GM18508 (cell line): ENCODE results near the gene PKNOX2.

Source experiments
- ATAC-seq: cut with Tn5 transposase; IDR thresholded peaks from one replicate; pipeline ENCODE4 v1.9.1; 2021; ENCODE audit warnings: moderate number of reproducible peaks; ENCODE audit not compliant: insufficient read depth, unreplicated experiment

The PKNOX2 gene

DNA sequence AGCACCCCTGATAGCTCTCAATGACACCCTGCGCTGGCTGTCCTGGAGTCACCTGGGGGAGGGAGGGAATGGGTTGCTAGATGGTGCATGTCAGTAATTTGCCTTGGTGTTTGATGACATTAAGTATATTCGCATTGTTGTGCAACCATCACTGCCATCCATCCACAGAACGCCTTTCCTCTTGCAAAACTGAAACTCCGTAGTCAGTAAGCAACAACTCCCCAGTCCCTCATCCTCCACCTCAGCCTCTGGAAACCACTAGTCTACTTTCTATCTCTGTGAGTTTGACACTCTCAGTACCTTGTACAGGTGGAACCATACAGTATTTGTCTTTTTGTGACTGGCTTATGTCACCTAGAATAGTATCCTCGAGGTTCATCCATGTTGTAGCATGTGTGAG is 62.6 kb downstream of the PKNOX2 start:
- ATAC-seq = no peak

DNA sequence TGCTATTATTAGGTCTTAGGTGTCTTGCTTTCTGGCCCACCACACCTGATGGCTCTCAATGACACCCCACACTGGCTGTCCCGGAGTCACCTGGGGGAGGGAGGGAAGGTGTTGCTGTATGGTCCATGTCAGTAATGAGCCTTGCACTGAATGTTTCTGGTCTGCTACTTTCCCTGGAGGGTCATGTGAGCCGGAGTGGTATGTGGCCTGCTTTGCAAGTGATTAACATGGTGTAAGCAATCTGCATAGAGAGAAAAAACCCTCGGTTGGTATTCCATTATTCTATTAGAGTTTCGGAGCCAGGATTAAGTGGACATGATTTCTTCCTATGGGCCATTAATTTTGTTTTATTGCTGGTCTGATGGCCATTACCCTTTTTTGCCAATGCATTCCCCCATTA is 63.9 kb downstream of the PKNOX2 start:
- ATAC-seq = no peak

DNA sequence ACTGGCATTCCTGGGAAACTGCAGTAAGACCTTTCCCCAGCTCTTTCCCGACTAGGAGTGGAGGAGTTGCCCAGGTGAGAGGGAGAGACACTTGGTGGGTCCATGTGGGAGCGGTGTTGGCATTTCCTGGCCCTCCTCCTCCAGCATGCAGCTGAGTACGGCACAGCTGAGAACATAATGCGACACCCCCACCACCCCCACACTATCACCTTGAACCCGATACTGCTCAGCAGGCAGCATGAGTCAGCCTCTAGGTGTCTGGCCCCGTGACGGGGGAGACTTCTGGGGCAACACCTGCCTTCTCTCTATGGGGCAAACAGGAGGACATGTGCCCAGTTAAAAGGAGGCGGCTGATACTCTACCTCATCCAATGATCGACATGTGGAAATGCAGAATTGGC is 64.4 kb downstream of the PKNOX2 start:
- no peak for ATAC-seq

DNA sequence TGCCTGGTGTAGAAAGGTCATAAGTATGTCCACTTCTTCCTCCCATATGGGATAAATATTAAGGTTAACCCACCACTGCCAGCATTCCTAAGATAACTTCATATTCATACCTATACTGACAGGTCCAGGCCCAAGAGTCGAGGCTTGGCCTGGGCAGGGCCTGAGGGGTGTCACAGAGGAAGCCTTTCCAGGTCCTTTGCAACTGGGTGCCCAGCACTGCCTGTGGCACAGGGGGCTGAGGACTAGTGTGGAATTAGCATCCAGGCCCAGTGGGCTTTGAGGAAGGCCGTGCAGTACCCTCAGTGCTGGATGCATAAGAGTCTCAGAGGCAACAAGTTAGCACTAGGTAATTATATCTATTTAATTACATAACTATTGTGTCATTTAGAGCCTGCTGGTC is 65.4 kb downstream of the PKNOX2 start:
- no peak for ATAC-seq

GRCh38 chr11:125233116-125233515 is 68.6 kb downstream of the PKNOX2 start:
- no peak for ATAC-seq

DNA sequence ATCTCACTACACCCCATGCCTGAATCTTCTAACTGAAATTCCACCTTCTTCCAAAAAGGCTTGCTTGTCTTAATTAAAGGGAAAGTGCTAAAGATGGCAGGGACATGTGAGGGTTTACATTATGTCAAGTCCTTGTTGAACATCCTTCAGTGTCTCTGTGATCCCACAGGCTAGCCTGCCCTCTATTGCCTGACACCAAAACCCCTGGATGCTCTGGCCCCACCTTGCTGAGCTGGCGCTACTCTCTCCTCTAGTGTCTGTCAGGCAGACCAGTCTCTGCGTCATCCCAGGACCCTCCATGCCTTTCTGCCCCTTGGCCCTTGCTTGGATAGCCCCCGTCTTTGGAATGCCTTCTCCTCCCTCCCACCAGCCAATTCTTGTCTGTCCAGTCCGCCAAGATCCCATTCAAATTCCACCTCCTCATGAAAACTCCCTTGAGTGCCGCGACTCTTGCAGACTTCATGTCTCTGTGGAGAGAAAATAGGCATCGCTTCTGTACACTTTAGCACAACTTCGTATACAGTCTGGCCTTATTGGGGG is 69.3 kb downstream of the PKNOX2 start:
- no peak for ATAC-seq

GRCh38 chr11:125235071-125235471 is 70.5 kb downstream of the PKNOX2 start:
- ATAC-seq = no peak

DNA sequence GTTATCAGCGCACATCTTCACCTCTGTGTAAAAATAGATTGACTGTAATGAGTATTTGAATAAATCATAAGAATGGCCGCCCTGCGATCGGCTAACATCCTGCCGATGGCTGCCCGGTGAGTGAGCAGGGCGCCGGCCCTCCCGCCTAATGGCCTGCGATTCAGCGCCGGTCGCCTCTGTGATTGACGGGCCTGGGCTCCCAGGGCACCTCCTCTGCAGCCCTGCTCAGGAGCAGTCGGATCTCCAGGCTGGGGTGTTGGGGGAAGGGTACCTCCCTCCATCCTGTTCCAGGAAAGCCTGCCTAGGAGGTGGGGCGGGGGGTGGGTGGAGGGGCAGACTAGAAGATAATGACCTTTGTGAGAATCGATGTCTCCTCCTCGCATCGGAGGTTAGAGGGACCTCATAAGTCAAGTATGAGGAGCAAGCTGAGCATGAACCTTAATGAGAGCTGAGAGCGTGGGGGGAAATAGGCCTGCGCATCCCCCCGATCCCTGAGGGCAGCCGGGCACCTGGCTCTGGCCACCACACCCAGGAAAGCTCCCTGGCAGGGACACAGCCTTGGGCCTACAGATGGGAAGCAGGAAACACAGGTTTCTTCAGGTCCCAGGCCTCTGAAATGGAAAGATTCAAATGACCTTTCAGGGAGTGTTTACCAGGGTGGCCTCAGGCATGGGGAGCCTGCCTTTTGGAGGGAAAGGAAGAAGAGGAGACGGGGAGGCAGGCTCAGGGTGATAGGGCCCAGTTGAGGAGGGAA is 71.7 kb downstream of the PKNOX2 start:
- no peak for ATAC-seq

- no peak for ATAC-seq
These were observed 75.3 kb downstream of the PKNOX2 start for GRCh38 chr11:125239585-125240560.

- ATAC-seq = no peak
These were observed 76.6 kb downstream of the PKNOX2 start for GRCh38 chr11:125241104-125241503.

DNA sequence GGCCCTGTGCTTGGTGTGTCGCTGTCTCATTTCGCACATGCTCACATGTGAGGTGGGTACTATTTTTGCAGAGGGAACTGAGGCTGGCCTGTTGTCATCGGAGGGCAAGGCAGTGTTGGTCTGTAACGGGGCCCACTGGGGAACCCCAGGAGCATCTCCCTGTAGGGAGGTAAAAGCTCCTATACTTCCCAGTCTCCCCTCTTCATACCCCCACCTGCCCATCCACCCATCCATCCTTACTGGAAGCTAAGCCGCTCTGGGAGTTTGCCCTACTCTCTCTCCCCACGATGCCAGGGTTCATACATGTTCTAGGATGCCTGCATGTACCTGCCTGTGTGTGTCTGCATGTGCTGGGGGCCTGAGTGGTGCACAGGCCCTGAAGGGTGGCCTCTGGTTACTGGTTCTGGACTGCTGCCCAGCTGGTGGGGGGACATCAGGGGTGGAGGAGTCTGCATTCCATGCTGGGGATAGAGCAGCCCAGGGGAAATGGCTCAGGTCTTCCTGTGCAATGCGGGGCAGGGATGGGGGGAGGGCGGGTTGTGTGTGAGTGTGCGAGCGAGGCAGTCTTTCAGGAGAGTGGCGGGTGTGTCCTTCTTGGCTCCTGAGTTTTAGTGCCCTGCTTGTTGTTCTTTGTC is 77.7 kb downstream of the PKNOX2 start:
- ATAC-seq = no peak

DNA sequence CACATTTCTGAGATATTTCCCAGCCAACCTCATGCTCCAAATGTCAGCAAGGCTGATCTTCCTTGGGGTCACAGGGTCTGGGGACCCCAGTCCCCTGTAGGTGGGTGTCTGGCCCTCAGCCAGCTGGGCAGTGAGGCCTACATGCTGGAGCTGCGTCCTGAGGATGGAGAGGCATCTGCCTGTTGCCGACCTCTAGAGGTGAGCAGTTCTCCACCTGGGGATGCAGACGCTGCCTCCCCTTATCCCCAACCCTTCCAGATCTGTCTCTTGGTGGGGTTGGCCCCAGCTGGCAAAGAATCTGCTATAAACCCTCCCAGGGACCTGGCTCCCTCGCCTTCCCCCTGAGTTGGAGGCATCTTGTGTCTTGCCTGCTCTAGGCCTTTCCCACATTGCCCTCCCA is 79.6 kb downstream of the PKNOX2 start:
- no peak for ATAC-seq

GRCh38 chr11:125245299-125245698 is 80.7 kb downstream of the PKNOX2 start:
- no peak for ATAC-seq

DNA sequence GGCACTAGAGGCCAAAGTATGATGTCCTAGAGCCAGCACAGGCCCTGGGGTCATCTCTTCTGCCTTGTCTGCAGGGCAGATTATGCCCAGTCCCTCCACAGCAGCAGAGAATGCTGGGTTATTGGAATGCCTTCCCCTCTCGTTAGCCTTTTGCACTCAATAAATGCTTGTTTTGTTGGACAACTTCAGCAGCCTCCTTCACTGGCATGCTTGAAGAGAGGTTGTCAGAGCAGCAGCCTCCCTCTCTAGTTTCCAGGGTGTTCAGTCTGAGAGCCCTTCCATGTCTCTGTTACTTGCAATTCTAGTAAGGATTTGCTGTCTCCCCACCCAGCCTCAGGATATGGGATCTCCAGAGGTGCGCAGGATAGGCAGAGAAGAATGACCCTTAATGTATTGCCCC is 82.9 kb downstream of the PKNOX2 start:
- ATAC-seq = no peak

DNA sequence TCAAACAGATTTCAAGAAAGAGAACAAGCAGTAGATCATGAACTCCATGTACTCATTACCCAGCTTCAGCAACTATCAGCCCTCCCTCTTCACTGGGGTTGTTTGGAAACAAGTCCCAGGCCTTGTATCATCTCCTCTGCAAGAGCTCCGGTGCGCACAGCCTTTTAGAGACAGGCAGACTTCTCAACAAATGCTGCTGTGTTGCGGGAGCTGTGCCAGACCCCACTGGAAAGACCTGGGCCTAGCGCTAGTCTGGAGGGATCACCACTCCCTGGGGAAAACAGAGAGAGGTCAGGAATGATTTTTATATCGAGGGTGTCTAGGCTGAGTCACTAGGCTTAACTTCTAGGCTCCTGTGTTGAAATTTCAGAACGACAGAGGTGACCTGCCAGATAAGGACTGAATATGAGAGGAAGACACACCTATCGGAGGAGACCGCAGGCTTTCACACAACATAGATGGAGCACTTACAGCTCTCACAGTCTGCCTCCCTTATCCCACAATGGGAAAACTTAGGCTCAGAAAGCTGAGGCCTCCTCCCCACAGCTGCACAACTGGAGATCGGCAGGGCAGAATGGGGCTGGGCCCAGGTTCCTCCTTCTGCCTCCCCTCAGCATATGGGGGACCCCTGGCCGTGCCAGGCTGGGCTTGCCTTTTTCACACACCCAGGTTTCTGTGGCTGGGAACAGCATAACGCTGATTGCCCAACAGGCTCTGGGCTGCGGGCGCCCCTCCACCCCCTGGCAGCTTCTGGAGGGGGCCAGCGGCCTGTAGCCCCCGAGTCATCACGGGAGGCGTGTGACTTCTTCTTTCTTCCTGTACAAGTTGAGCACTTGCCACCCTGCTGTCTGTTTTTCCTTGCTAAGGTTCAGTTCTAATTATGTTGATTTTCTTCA is 86.0 kb downstream of the PKNOX2 start:
- ATAC-seq = no peak

GRCh38 chr11:125251214-125251545 is 86.6 kb downstream of the PKNOX2 start:
- no peak for ATAC-seq

DNA sequence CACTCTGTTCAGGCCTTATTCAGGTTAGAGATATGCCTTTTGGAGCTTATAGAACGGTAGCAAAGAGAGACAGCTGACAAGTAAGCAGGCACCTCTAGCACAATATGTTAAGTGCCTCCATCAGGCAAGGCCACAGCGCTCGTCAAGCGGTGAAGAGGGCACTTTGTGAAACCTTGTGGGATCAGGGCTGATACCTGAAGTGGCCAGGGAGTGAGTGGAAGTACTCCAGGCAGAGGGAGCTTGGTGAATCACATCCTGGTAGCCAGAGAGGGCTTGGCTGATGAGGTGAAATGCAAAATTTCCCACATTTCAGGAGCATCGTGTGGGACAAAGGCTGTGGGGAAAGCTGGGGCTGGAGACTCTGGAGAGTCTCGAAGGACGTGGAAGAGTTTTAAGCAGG is 87.4 kb downstream of the PKNOX2 start:
- no peak for ATAC-seq

DNA sequence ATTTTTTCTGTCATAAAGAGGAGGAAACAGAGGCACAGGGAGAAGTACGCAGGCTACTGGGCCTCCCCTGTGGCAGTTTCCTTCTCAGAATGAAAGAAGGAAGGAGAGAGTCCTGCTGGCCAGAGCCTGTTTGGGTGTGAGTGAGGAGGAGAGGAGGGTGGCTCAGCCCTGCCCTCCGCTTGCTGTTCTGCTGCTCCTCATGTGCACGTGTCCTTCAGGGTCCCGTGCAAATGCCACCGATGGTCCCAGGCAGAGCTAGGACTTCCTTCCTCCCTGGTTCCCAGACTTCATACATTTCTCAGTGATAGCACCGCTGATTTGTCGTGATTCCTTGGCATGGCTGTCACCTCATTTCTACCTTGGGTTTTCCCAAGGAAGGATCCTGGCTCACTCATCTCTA is 88.7 kb downstream of the PKNOX2 start:
- ATAC-seq = no peak

GRCh38 chr11:125253795-125254525 is 89.4 kb downstream of the PKNOX2 start:
- ATAC-seq = no peak
